Measurements from ENCODE around the gene RASIP1. TPM values are rescaled to one million over a fixed set of nuclear protein-coding genes. Genes with fewer than 3 reads are reported as not detected.
"Not testable (repeated sequence)": the region's sequence is repeated elsewhere in the genome, so short reads cannot be mapped to it uniquely, and the experiment has no call there.

Gene RASIP1, protein sequence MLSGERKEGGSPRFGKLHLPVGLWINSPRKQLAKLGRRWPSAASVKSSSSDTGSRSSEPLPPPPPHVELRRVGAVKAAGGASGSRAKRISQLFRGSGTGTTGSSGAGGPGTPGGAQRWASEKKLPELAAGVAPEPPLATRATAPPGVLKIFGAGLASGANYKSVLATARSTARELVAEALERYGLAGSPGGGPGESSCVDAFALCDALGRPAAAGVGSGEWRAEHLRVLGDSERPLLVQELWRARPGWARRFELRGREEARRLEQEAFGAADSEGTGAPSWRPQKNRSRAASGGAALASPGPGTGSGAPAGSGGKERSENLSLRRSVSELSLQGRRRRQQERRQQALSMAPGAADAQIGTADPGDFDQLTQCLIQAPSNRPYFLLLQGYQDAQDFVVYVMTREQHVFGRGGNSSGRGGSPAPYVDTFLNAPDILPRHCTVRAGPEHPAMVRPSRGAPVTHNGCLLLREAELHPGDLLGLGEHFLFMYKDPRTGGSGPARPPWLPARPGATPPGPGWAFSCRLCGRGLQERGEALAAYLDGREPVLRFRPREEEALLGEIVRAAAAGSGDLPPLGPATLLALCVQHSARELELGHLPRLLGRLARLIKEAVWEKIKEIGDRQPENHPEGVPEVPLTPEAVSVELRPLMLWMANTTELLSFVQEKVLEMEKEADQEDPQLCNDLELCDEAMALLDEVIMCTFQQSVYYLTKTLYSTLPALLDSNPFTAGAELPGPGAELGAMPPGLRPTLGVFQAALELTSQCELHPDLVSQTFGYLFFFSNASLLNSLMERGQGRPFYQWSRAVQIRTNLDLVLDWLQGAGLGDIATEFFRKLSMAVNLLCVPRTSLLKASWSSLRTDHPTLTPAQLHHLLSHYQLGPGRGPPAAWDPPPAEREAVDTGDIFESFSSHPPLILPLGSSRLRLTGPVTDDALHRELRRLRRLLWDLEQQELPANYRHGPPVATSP
- total RNA-seq, result 59.4 and 82.1 TPM in 2 replicates

DNA sequence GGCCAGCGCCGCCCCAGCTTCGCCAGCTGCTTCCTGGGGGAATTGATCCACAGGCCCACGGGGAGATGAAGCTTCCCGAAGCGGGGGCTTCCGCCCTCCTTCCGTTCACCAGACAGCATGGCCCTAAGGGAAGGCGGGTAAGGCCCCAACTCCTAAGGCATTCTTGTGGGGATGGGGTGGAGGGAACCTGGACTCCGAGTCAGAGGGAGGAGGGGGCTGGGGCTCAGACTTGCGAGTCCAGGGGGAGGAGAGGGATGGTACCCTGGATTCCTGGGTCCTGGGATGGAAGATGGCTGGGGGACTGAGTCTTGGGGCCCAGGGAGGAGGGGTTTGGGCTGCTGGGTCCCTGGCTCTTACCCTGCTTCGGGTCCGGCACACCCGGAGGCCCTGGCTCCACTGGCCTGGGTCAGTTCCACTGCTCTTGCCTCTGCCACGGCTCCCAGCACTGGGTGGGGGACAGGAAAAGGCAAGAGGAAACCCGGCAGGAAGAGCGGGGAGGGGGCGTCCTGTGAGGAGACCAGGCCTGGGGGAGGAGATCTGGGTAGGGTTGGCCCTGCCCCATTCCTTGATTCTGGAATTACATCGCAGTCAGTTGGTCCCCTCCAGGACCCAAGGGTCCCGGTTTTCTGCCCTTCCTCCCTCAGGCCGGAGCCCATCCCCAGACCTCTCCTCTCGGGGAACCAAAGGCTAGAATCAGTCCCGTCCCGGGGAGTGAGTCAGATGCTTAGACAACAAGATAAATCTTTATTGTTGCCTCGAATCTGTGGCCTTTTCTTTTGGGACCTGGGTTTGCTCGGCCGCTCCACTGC lies at the start of gene RASIP1:
TSS of gene RASIP1 (minus strand) at position 447 of the 809 bp plus-strand sequence. CDS start at position 119, 328 bp downstream.
- peak; percentile 47 to 63 for DNase-seq (ENCODE audit: low read depth in 2 of 2)

- not testable (repeated sequence) for DNase-seq (ENCODE audit: low read depth in 2 of 2)
Measured at GRCh38 chr19:48787331-48787730, 46.9 kb upstream of the RASIP1 start.

- DNase-seq (ENCODE audit: low read depth in 2 of 2), result not testable (repeated sequence)
Measured at GRCh38 chr19:48786422-48786821, 46.0 kb upstream of the RASIP1 start.

- no peak for DNase-seq (ENCODE audit: low read depth in 2 of 2)
Measured at GRCh38 chr19:48784527-48784926, 44.1 kb upstream of the RASIP1 start.

DNA sequence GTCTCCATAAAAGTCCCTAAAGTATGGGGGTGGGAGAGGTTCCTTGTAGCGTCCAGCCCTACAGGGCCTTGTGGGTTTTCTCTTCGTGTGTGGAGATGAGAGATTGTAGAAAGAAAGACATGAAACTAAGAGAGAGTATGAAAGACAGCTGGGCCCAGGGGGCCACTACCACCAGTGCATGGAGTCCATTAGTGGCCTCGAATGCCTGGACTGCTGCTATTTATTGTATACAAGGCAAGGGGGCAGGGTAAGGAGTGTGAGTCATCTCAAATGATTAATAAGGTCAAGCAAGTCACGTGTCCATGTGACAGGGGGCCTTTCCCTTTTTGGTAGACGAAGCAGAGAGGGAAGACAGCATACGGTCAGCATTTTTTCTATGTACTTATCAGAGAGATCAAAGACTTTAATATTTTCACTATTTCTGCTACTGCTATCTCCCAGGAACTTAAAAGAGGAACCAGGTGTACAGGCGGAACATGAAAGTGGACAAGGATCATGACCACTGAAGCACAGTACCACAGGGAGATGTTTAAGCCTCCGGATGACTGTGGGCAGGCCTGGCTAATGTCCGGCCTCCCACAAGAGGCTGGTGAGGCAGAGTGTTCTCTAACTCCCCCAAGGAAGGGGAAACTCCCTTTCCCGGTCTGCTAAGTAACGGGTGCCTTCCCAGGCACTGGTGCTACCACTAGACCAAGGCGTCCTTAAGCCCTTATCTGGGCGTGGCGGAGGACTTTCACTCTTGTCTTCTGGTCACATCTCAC lies 40.4 kb upstream of the RASIP1 start:
- peak in 1 of 2 donors; percentile 48 for DNase-seq (ENCODE audit: low read depth in 2 of 2)

GRCh38 chr19:48779636-48780035 lies 39.2 kb upstream of the RASIP1 start:
- DNase-seq (ENCODE audit: low read depth in 2 of 2), result no peak

GRCh38 chr19:48777720-48778119 lies 37.3 kb upstream of the RASIP1 start:
- no peak for DNase-seq (ENCODE audit: low read depth in 2 of 2)

- DNase-seq (ENCODE audit: low read depth in 2 of 2), result no peak
Measured at GRCh38 chr19:48777139-48777538, 36.7 kb upstream of the RASIP1 start.

GRCh38 chr19:48772503-48772953 lies 32.1 kb upstream of the RASIP1 start:
- peak; percentile 53 to 88 for DNase-seq (ENCODE audit: low read depth in 2 of 2)

DNA sequence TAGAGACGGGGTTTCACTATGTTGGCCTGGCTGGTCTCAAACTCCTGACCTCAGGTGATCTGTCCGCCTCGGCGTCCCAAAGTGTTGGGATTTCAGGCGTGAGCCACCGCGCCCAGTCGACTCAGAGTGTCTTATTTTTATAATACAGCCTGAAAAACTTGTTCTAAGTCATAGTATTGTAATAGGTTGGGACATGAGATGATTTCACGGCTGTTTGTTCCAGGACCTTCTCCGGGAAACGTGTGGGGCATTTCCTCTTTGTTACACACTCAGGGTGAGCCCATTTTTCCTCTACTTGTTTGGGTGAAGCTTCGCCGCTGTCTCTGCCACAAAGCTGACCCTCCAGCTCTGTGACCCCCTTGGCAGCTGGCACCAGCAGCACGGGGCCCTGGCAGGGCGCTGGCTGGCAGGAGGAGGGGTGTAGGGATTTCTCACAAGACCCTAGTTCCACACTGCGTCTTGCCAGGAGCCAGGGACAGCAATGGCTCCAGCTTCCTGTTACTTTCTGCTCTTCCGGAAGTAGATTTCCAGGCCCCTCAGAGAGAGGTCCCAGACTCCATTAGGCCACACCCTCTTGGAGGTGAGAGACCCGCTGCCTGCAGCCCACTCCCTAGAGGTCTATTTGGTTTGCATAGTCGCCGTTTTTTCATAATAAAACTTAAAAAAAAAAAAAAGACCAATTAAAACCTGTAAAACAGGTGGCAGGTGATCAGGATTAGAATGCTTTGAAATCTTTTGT lies 30.5 kb upstream of the RASIP1 start:
- DNase-seq (ENCODE audit: low read depth in 2 of 2), result no peak

- no peak for DNase-seq (ENCODE audit: low read depth in 2 of 2)
Measured at GRCh38 chr19:48770266-48770665, 29.9 kb upstream of the RASIP1 start.

GRCh38 chr19:48768994-48769713 lies 28.7 kb upstream of the RASIP1 start:
- no peak for DNase-seq (ENCODE audit: low read depth in 2 of 2)

DNA sequence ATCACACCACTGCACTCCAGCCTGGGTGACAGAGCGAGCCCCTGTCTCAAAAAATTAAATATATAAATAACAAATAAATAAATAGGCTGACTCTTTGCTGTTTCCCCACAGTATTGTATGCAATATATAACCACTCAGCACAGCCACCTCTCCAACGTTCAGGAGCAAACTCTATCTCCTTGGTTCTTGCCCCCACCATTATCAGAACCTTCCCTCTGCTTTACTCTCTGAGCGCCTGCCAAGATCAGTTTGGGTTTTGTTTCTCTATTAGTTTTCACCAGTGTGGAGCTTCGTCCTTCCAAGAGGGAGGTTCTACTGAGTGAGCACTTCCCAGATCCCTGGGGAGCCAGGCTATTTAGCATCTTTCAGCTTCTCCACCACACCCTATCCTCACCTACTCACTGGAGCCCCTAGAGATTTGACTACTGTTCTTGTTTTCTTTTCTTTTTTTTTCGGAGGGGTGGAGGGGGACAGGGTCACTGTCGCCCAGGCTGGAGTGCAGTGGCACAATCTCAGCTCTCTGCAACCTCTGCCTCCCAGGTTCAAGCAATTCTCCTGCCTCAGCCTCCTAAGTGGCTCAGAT lies 27.9 kb upstream of the RASIP1 start:
- not testable (repeated sequence) for DNase-seq (ENCODE audit: low read depth in 2 of 2)

GRCh38 chr19:48765816-48766215 lies 25.4 kb upstream of the RASIP1 start:
- not testable (repeated sequence) for DNase-seq (ENCODE audit: low read depth in 2 of 2)

DNA sequence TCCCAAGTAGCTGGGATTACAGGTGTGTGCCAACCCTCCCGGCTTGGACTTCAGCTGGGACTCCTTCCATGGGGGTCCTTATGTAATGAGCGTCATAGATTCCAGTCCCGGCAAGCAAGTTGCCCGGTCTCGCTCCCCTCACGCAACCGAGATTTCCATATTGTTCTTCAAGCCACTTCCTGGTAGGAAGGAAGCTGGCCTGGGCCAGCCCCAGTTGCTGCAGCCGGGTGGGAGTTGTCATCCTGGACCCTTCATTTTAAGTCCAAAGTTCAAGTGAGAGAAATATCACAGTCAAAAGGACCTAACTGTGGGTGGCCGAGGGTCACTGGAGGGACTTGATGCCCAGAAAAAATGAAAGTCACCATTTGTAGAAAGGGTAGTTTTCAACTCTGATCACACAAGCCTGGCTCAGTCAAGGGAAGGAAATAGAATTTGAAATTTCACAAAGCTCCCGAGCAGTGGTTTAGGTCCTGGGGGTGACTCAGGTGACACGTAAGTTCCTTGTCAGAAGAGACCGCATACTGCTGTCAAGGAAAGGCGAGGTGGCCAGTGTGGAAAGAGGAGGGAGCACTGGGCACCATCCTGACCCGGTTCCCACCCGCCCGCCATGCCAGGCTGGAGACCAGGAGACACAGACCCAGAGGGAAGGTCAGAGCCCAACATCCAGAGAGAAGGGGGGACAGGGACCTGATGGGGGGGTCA lies 20.2 kb upstream of the RASIP1 start:
- peak; percentile 45 to 50 for DNase-seq (ENCODE audit: low read depth in 2 of 2)

DNA sequence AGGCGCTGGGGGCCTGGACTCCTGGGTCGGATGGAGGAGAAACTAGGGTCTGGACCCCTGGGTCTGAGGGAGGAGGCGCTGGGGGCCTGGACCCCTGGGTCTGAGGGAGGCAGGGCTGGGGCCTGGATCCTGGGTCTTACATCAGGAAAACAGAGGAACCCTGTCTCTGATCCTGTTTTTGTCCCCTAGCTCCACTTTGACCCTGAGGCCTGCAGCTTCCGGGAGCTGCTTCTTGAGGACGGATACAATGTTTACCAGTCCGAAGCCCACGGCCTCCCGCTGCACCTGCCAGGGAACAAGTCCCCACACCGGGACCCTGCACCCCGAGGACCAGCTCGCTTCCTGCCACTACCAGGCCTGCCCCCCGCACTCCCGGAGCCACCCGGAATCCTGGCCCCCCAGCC lies 17.3 kb upstream of the RASIP1 start:
- no peak for DNase-seq (ENCODE audit: low read depth in 2 of 2)

DNA sequence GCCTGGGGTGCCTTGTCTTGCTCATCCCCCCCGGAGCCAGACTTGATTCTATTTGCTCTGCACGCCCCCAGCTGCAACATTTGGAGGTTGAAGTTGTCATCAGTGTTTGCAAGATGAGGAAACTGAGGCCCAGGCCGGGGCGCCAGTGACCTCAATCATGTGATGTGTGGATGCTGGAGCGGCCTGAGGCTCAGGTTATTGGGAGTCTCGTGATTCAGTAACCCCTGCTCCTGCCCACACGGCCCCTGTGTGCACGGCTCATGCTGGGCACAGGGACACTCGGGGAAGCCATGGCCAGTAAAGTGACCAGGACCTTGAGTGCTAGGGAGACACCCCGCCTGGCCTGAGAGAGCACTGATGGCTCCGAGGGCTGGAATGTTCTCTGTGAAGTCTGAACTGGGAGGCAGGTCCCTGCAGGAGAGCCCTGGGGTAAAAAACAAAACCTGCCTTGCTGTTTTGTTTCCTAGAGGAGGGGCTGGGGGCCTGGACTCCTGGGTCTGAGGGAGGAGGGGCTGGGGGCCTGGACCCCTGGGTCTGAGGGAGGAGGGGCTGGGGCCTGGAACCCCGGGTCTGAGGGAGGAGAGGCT lies 16.8 kb upstream of the RASIP1 start:
- DNase-seq (ENCODE audit: low read depth in 2 of 2), result no peak

DNA sequence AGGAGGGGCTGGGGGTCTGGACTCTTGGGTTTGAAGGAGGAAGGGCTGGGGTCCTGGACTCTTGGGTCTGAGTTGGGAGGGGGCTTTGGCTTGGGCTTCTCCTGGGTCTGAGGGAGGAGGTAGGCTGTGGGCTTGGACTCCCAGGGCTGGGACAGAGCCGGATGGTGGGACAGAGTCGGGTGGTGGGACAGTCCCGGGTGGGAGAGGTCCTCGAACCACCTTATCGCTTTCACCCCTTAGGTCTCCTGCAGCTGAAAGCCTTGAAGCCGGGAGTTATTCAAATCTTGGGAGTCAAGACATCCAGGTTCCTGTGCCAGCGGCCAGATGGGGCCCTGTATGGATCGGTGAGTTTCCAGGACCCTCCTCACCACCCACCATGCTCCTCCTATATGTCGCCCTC lies 16.3 kb upstream of the RASIP1 start:
- no peak for DNase-seq (ENCODE audit: low read depth in 2 of 2)

Measured in dermis microvascular lymphatic vessel endothelial cell (primary cell).